Astrocyte (in vitro differentiated cells and primary cell): ENCODE results near the gene ZKSCAN3.

Experiments used
- CTCF ChIP-seq: IDR thresholded peaks from 2 replicates; pipeline ENCODE4 v1.5.1; 2011; ENCODE audit warnings: low read depth, mild to moderate bottlenecking, inconsistent platforms, low read length, moderate library complexity; ENCODE audit not compliant: insufficient read depth
- EZH2 ChIP-seq: IDR thresholded peaks from 2 replicates; pipeline ENCODE4 v1.6.1; 2012; ENCODE audit warnings: mild to moderate bottlenecking, low read length, inconsistent platforms; ENCODE audit not compliant: insufficient read depth

- TF ChIP-seq CTCF (no peak), EZH2 (no peak)
Observed at GRCh38 chr6:28354688-28355554, 5.2 kb downstream of the ZKSCAN3 start.
